ENCODE results near the gene NME7.

DNA sequence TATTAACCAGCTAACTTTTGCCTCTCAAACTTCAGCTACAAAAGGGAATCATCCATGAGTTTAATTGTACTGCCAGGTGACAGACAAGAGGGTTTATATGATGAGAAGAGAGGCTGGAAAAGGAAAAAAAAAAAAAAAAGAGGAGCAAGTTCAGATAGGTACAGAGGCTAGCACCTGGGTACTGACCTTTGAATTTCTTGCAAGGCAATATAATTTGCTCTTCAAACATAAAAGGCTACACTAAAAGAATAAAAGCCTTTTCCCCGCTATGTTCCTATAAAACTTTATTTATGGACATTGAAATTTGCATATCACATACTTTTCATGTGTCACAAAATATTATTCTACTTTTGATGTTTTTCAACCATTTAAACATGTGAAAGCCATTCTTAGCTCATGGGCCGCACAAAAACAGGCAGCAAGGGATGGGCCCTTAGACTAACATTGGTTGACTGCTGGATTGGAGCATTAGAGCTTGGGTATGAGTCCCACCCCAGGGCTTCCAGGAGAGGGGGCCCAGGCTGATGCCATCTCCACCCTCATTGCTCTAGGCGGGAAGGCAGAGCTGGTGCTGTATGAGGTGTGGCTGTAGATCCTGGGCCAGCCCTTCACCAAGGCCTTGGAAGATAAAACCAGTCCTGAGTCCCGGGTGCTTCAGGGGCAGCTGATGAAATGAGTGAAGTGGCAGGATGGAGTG lies 216.8 kb downstream of the NME7 start:
- TF ChIP-seq, protein P1, sequence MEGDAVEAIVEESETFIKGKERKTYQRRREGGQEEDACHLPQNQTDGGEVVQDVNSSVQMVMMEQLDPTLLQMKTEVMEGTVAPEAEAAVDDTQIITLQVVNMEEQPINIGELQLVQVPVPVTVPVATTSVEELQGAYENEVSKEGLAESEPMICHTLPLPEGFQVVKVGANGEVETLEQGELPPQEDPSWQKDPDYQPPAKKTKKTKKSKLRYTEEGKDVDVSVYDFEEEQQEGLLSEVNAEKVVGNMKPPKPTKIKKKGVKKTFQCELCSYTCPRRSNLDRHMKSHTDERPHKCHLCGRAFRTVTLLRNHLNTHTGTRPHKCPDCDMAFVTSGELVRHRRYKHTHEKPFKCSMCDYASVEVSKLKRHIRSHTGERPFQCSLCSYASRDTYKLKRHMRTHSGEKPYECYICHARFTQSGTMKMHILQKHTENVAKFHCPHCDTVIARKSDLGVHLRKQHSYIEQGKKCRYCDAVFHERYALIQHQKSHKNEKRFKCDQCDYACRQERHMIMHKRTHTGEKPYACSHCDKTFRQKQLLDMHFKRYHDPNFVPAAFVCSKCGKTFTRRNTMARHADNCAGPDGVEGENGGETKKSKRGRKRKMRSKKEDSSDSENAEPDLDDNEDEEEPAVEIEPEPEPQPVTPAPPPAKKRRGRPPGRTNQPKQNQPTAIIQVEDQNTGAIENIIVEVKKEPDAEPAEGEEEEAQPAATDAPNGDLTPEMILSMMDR (IDR thresholded peaks at IDR 0.05): no peak
- no peak for TF ChIP-seq POLR2A (IDR thresholded peaks at IDR 0.05)
